Endothelial cell of umbilical vein (primary cell): ENCODE data around the gene TSPAN13. TPM values are rescaled to one million over a fixed set of nuclear protein-coding genes. Genes with fewer than 3 reads are reported as not detected.

ENCODE experiments used
- BruUV-seq: library from RNA; stranded (reverse); fragments of 400-500 nt; replicated peaks from 2 replicates; lab custom pipeline; 2021; lab: Mats Ljungman, UMichigan
- CTCF ChIA-PET: fragments of 300-600, 350-600 bp; sonication (Branson Sonifier 250); formaldehyde crosslinking; loops from one replicate; lab custom pipeline; 2021; ENCODE audit warnings: antibody characterized with exemption, inconsistent platforms; lab: Charles Lee
- POLR2A ChIA-PET: fragments of 300-600, 350-600 bp; sonication (Branson Sonifier 250); formaldehyde crosslinking; loops from one replicate; lab custom pipeline; 2021; ENCODE audit warnings: antibody characterized with exemption, inconsistent platforms; lab: Charles Lee
- DNase-seq: peaks from one replicate; pipeline ENCODE4 v3.0.0-alpha.2; 2011; ENCODE audit warnings: low read depth, low spot score
- FAIRE-seq: peaks from 2 replicates; lab custom pipeline; 2011; peaks lifted over from hg19 to GRCh38; lab: Jason Lieb, UNC
- H2AFZ ChIP-seq: 2 replicates; pipeline ENCODE4 v1.6.0; 2012; ENCODE audit warnings: low read depth, low read length, control low read depth, inconsistent platforms
- H3K27ac ChIP-seq: 2 replicates; pipeline ENCODE4 v1.5.1; 2011; ENCODE audit warnings: low read depth, mild to moderate bottlenecking, control low read depth, low read length, moderate library complexity; ENCODE audit not compliant: insufficient read depth
- H3K27me3 ChIP-seq, 2 experiments: 2 replicates each; pipeline versions ENCODE4 v1.6.0 to v1.6.1; 2011; ENCODE audit warnings: low read length in 2 of 2, mixed read lengths in 1 of 2; ENCODE audit not compliant: control insufficient read depth in 2 of 2, insufficient read depth in 2 of 2
- H3K36me3 ChIP-seq, 2 experiments: 2 replicates in 1 of 2; 3 replicates in 1 of 2; pipeline ENCODE4 v1.5.1; 2011; ENCODE audit warnings: low read length in 2 of 2, mild to moderate bottlenecking in 1 of 2, moderate library complexity in 1 of 2; ENCODE audit not compliant: control insufficient read depth in 2 of 2, insufficient read depth in 2 of 2; ENCODE audit errors: extremely low read depth in 1 of 2
- H3K4me1 ChIP-seq: 3 replicates; pipeline ENCODE4 v1.5.1; 2011; ENCODE audit warnings: mild to moderate bottlenecking, low read length; ENCODE audit not compliant: control insufficient read depth, insufficient read depth; ENCODE audit errors: extremely low read depth
- H3K4me2 ChIP-seq: 2 replicates; pipeline ENCODE4 v1.6.1; 2011; ENCODE audit warnings: low read length, control low read depth, mixed read lengths; ENCODE audit not compliant: insufficient read depth
- H3K4me3 ChIP-seq, 3 experiments: fragments of 200-600 bp in 1 of 3; sonication (generic), shearing (Covaris generic) in 1 of 3; replicated peaks in 1 of 3; 2 replicates each; pipeline ENCODE4 v1.5.1; 2011 to 2016; ENCODE audit warnings: control low read depth in 3 of 3, low read length in 3 of 3, mild to moderate bottlenecking in 2 of 3, inconsistent platforms in 1 of 3, low read depth in 1 of 3, moderate library complexity in 1 of 3; ENCODE audit not compliant: insufficient read depth in 1 of 3
- H3K79me2 ChIP-seq: 2 replicates; pipeline ENCODE4 v1.6.0; 2012; ENCODE audit warnings: low read length, inconsistent platforms; ENCODE audit not compliant: control insufficient read depth, insufficient read depth
- H3K9ac ChIP-seq: replicated peaks from 2 replicates; pipeline ENCODE3; 2011; ENCODE audit warnings: low read length, control low read depth; ENCODE audit not compliant: insufficient read depth; ENCODE audit errors: extremely low read depth
- H3K9me1 ChIP-seq: replicated peaks from 3 replicates; pipeline ENCODE4 v1.6.0; 2011; ENCODE audit warnings: mild to moderate bottlenecking, low read length; ENCODE audit not compliant: control insufficient read depth, insufficient read depth; ENCODE audit errors: extremely low read depth
- H3K9me3 ChIP-seq: replicated peaks from 2 replicates; pipeline ENCODE4 v1.5.1; 2012; ENCODE audit warnings: low read length, inconsistent platforms; ENCODE audit not compliant: control insufficient read depth, insufficient read depth
- H4K20me1 ChIP-seq: replicated peaks from 2 replicates; pipeline ENCODE3; 2011; ENCODE audit warnings: mild to moderate bottlenecking, low read length; ENCODE audit not compliant: control insufficient read depth, insufficient read depth; ENCODE audit errors: extremely low read depth
- CTCF ChIP-seq, 2 donors: IDR thresholded peaks; 1 replicate in 1 of 2; 2 replicates in 1 of 2; pipeline ENCODE4 v1.5.1; 2011; ENCODE audit warnings: low read length in 2 of 2, mild to moderate bottlenecking in 2 of 2, moderate library complexity in 2 of 2, control low read depth in 1 of 2, inconsistent platforms in 1 of 2, low read depth in 1 of 2; ENCODE audit not compliant: insufficient read depth in 1 of 2; ENCODE audit errors: extremely low read depth in 1 of 2
- EZH2 ChIP-seq: IDR thresholded peaks from 2 replicates; pipeline ENCODE4 v1.6.1; 2012; ENCODE audit warnings: borderline replicate concordance, low read depth, mild to moderate bottlenecking, moderate library complexity, low read length, inconsistent platforms; ENCODE audit not compliant: severe bottlenecking
- FOS ChIP-seq: IDR thresholded peaks from 2 replicates; pipeline ENCODE4 v1.6.1; 2011; ENCODE audit warnings: mild to moderate bottlenecking, low read length, moderate library complexity, borderline replicate concordance; ENCODE audit not compliant: insufficient read depth
- GATA2 ChIP-seq: IDR thresholded peaks from 2 replicates; pipeline ENCODE4 v1.7.0; 2011; ENCODE audit warnings: low read depth, mild to moderate bottlenecking, moderate library complexity, mixed read lengths, low read length; ENCODE audit not compliant: insufficient read length, insufficient read depth
- JUN ChIP-seq: IDR thresholded peaks from 2 replicates; pipeline ENCODE4 v1.6.1; 2011; ENCODE audit warnings: borderline replicate concordance, low read depth; ENCODE audit not compliant: insufficient read length, insufficient read depth
- MAX ChIP-seq: IDR thresholded peaks from 2 replicates; pipeline ENCODE4 v1.6.1; 2011; ENCODE audit not compliant: insufficient read depth, insufficient read length
- MYC ChIP-seq: IDR thresholded peaks from one replicate; pipeline ENCODE4 v1.6.1; 2011; ENCODE audit warnings: mild to moderate bottlenecking, low read depth, low read length
- POLR2A ChIP-seq: IDR thresholded peaks from 2 replicates; pipeline ENCODE4 v1.6.1; 2012; ENCODE audit warnings: low read depth, mild to moderate bottlenecking, control low read depth, low read length
- POLR2AphosphoS5 ChIP-seq: IDR thresholded peaks from 2 replicates; pipeline ENCODE4 v1.6.1; 2012; ENCODE audit warnings: low read depth, mild to moderate bottlenecking, control low read depth, low read length, moderate library complexity; ENCODE audit not compliant: insufficient read depth
- dilution Hi-C: fragments of 300-500 bp; cut with MboI; formaldehyde crosslinking; loops from one replicate; pipeline ENCODE4 v1.15.0; 2019; ENCODE audit warnings: low sequenced_read_pairs; ENCODE audit not compliant: extremely low pct_ligation_motif_present
- intact Hi-C: fragments of 100-400 bp; cut with micrococcal nuclease; formaldehyde crosslinking; loops from one replicate; pipeline ENCODE4 v1.10.0; 2022
- polyA plus RNA-seq, 4 experiments: library from polyadenylated mRNA; depleted of rRNA in 3 of 4; stranded (reverse) in 3 of 4; unstranded in 1 of 4; fragments of >200 nt; gene quantifications; 2 replicates each; pipeline versions ENCODE4 v1.2.1 to v1.2.3, GENCODE V29; 2011 to 2012; ENCODE audit warnings: missing spikeins in 1 of 4
- total RNA-seq: library from RNA; stranded (reverse); gene quantifications from 2 replicates; pipeline ENCODE4 v1.2.3, GENCODE V29; 2021

The TSPAN13 gene
- total and polyA plus RNA-seq, 2 donors (not counting 3 experiments of a cell fraction or from before 2014, with no cell fraction given): 13.3 to 33.0 TPM

GRCh38 chr7:16774986-16775385, 21.4 kb downstream of the TSPAN13 start:
- Histone ChIP-seq H3K9me1 (no peaks in the 10 kb centered on the region), H3K4me2 (no peak overlapping the region), H3K79me2 (no peaks in the 10 kb centered on the region), H3K27me3 (no peaks in the 10 kb centered on the region), H3K4me3 (no peak overlapping the region), H3K4me1 (no peaks in the 10 kb centered on the region), H2AFZ (no peak overlapping the region), H4K20me1 (no peaks in the 10 kb centered on the region), H3K36me3 (no peaks in the 10 kb centered on the region), H3K9ac (no peak overlapping the region), H3K27ac (no peak overlapping the region), H3K9me3 (no peaks in the 10 kb centered on the region)
- BruUV-seq: no TSS peak
- intact Hi-C loops: no loop called here
- no peak for DNase-seq
- ChIA-PET CTCF (interaction anchor here (1.3 kb wide), 1 partner anchor 26 kb away, joined by 3 read pairs; no protein-coding TSS in a partner anchor), POLR2A (no interaction called here)
- TF ChIP-seq MYC: no peak
- TF ChIP-seq POLR2AphosphoS5: no peak
- TF ChIP-seq CTCF (IDR thresholded peaks at IDR 0.05; ENCODE audit: extremely low read depth in 1 of 2, insufficient read depth in 1 of 2, low read depth in 1 of 2, low read length in 2 of 2): no peak
- TF ChIP-seq POLR2A: no peak
- TF ChIP-seq FOS: no peak
- TF ChIP-seq MAX: no peak
- no peak for TF ChIP-seq JUN
- no peak for TF ChIP-seq GATA2
- no peak for TF ChIP-seq EZH2
- FAIRE-seq: no peak
- dilution Hi-C loops: no loop called here
